H1 (cell line): ENCODE results near the gene IGF2R.

Source experiments
- CTCF ChIP-seq, 3 experiments: IDR thresholded peaks; 1 replicate in 2 of 3; 2 replicates in 1 of 3; pipeline versions ENCODE4 v1.5.1 to v1.6.1; 2011; ENCODE audit warnings: low read length in 3 of 3, mild to moderate bottlenecking in 3 of 3, inconsistent platforms in 2 of 3, low read depth in 1 of 3, moderate library complexity in 1 of 3; ENCODE audit not compliant: insufficient read depth in 1 of 3; ENCODE audit errors: control extremely low read depth in 1 of 3
- TAF7 ChIP-seq: optimal IDR thresholded peaks from 2 replicates; pipeline ENCODE3; 2011; ENCODE audit warnings: low read depth, mild to moderate bottlenecking, inconsistent platforms, low read length, moderate library complexity, borderline replicate concordance

GRCh38 chr6:159989492-159990480, 20.9 kb downstream of the IGF2R start:
- TF ChIP-seq TAF7 (no peak), CTCF (IDR thresholded peaks at IDR 0.05; ENCODE audit: control extremely low read depth in 1 of 3, insufficient read depth in 1 of 3, low read depth in 1 of 3, low read length in 3 of 3) (no peak)
